MCF 10A (cell line): Measurements from ENCODE around the gene CYBRD1. TPM values are rescaled to one million over a fixed set of nuclear protein-coding genes. Genes with fewer than 3 reads are reported as not detected.

Source experiments
- BruUV-seq: library from RNA; stranded (reverse); fragments of 400-500 nt; replicated peaks from 2 replicates; lab custom pipeline; 2021; lab: Mats Ljungman, UMichigan
- CTCF ChIA-PET: fragments of 300-600 bp; sonication (Branson Sonifier 250); formaldehyde crosslinking; extraction: SDS; loops from one replicate; lab custom pipeline; 2021; ENCODE audit warnings: antibody characterized with exemption, inconsistent platforms; lab: Yijun Ruan, JAX
- POLR2A ChIA-PET: fragments of 300-600, 350-650 bp; sonication (Branson Sonifier 250); formaldehyde crosslinking; extraction: SDS; loops from one replicate; lab custom pipeline; 2020; ENCODE audit warnings: antibody characterized with exemption, inconsistent platforms; lab: Yijun Ruan, JAX
- DNase-seq: peaks from one replicate; pipeline ENCODE4 v3.0.0-alpha.2; 2018; ENCODE audit not compliant: unreplicated experiment
- H3K27ac Mint-ChIP-seq: one replicate; pipeline ENCODE4 v1.8.0; 2022; ENCODE audit warnings: mild to moderate bottlenecking, low read depth, mixed read lengths; ENCODE audit not compliant: unreplicated experiment
- H3K27me3 Mint-ChIP-seq: one replicate; pipeline ENCODE4 v1.8.0; 2022; ENCODE audit warnings: mixed read lengths; ENCODE audit not compliant: insufficient read depth, unreplicated experiment
- H3K36me3 Mint-ChIP-seq: one replicate; pipeline ENCODE4 v1.8.0; 2022; ENCODE audit warnings: mild to moderate bottlenecking, moderate library complexity, mixed read lengths; ENCODE audit not compliant: insufficient read depth, unreplicated experiment
- H3K4me1 Mint-ChIP-seq: one replicate; pipeline ENCODE4 v1.8.0; 2022; ENCODE audit warnings: mixed read lengths; ENCODE audit not compliant: insufficient read depth, unreplicated experiment
- H3K4me3 Mint-ChIP-seq: one replicate; pipeline ENCODE4 v1.8.0; 2022; ENCODE audit warnings: mild to moderate bottlenecking, moderate library complexity, mixed read lengths; ENCODE audit not compliant: unreplicated experiment
- H3K9me3 Mint-ChIP-seq: one replicate; pipeline ENCODE4 v1.8.0; 2022; ENCODE audit warnings: mixed read lengths; ENCODE audit not compliant: unreplicated experiment
- intact Hi-C: fragments of 100-400 bp; cut with micrococcal nuclease; formaldehyde crosslinking; loops from 2 replicates; pipeline ENCODE4 v1.14.1; 2022
- total RNA-seq: library from RNA; stranded (reverse); gene quantifications from 2 replicates; pipeline ENCODE4 v1.2.3, GENCODE V29; 2022
- TF ChIP-seq, protein P1 (sequence below): fragments of 200-600 bp; IDR thresholded peaks from one replicate; pipeline ENCODE4 v1.8.0; 2022; ENCODE audit warnings: antibody characterized with exemption, mild to moderate bottlenecking; ENCODE audit not compliant: unreplicated experiment

The CYBRD1 gene
- total RNA-seq, 1 experiment from 2014 or later = 15.8 TPM

DNA sequence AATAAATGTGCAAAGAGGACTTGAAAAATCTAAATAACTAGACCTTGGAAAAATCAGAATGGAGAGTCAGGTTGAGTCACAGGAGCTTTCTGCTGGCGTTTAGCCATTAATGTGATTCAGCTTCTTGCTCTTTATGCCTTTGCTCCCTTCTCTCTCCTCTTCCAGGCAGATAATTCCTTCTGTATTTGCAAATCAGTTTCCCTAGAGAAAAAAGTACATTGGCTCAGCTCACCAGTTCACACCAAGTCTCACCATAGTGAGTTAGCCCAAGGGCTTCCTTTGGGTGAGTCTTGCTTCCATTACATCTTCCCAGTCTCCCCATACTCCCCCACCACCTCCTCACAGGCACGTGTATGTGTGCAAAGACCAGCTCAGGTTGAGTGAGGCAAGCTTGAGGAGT lies 73.6 kb downstream of the CYBRD1 start:
- no TSS peak for BruUV-seq
- Mint-ChIP-seq H3K36me3 (no peaks in the 10 kb centered on the region), H3K4me3 (no peak overlapping the region), H3K4me1 (peaks cover 12% of the 10 kb centered on the region), H3K9me3 (no peaks in the 10 kb centered on the region), H3K27me3 (no peaks in the 10 kb centered on the region), H3K27ac (peak overlapping the region; percentile 84)
- POLR2A ChIA-PET = interaction anchor here (0.7 to 2.1 kb wide), 11 partner anchors 9 to 1550 kb away, joined by 3 to 12 read pairs (median 3); partner anchors contain the start of gene DYNC1I2
- intact Hi-C loops = loop anchor here (5.0 kb wide), 2 partner anchors 91 to 106 kb away; partner anchors contain the start of gene DYNC1I2
- TF ChIP-seq, protein P1, sequence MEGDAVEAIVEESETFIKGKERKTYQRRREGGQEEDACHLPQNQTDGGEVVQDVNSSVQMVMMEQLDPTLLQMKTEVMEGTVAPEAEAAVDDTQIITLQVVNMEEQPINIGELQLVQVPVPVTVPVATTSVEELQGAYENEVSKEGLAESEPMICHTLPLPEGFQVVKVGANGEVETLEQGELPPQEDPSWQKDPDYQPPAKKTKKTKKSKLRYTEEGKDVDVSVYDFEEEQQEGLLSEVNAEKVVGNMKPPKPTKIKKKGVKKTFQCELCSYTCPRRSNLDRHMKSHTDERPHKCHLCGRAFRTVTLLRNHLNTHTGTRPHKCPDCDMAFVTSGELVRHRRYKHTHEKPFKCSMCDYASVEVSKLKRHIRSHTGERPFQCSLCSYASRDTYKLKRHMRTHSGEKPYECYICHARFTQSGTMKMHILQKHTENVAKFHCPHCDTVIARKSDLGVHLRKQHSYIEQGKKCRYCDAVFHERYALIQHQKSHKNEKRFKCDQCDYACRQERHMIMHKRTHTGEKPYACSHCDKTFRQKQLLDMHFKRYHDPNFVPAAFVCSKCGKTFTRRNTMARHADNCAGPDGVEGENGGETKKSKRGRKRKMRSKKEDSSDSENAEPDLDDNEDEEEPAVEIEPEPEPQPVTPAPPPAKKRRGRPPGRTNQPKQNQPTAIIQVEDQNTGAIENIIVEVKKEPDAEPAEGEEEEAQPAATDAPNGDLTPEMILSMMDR = no peak
- CTCF ChIA-PET = interaction anchor here (0.5 to 2.6 kb wide), 8 partner anchors 8 to 621 kb away, joined by 4 to 19 read pairs (median 4); no protein-coding TSS in a partner anchor
- DNase-seq = peak; percentile 84

DNA sequence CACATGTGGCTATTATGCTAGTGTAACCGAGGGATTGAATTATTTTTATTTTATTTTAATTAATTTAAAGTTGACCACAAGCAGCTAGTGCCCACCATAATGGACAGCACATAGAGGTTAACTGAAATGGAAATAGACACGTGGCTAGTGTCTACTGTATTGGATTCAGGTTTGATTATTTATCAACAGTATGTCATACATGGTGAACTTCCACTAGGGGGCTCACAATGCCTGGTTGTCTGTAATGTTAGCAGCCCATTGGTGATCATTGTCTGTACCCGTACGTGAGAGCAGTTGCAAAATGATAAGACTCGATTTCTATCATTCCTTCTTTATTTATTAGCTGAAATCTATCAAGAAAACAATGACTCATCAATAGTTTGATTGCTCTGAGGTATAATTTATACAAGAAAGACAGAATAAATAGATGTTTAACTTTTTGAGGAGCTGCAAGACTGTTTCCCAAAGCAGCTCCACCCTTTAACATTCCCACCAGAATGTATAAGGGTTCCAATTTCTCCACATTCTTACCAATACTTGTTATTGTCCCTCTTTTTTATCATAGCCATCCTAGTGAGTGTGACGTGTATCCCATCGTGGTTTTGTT lies 76.5 kb downstream of the CYBRD1 start:
- peak; percentile 81 for DNase-seq
- Mint-ChIP-seq H3K36me3 (no peaks in the 10 kb centered on the region), H3K4me1 (peaks cover 12% of the 10 kb centered on the region), H3K27me3 (no peaks in the 10 kb centered on the region), H3K27ac (no peak overlapping the region), H3K4me3 (no peak overlapping the region), H3K9me3 (no peaks in the 10 kb centered on the region)
- ChIA-PET POLR2A (interaction anchor here (0.6 to 0.9 kb wide), 4 partner anchors 48 to 529 kb away, joined by 3 to 4 read pairs (median 4); no protein-coding TSS in a partner anchor), CTCF (interaction anchor here (0.5 to 1.7 kb wide), 35 partner anchors 8 to 939 kb away, joined by 3 to 14 read pairs (median 5); partner anchors contain the start of gene DYNC1I2)
- TF ChIP-seq, protein P1 = peak; percentile 60
- BruUV-seq = no TSS peak
- intact Hi-C loops = loop anchor here (2.0 to 5.0 kb wide), 3 partner anchors 88 to 504 kb away; partner anchors contain the start of genes DLX2 and DYNC1I2

DNA sequence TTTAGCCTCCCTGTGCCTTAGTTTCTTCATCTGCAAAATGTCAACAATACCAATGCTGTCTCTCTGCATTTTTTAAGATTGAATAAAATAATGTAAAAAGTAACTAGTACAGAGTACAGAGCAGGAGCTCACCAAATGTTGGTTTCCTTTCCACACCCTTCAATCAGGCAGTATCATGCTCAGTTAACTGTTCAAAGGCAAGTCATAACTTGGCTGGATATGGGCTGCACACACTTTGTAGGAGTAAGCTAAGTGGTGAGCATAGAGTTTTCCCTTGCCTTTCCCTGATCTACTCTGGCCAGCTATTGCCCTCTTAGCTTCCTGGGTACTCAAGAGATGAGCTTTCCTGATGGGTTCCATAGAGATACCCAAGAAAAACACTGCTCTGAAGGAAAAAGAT lies 77.9 kb downstream of the CYBRD1 start:
- Mint-ChIP-seq H3K27me3 (no peaks in the 10 kb centered on the region), H3K4me1 (peaks cover 12% of the 10 kb centered on the region), H3K36me3 (no peaks in the 10 kb centered on the region), H3K4me3 (no peak overlapping the region), H3K27ac (no peak overlapping the region), H3K9me3 (no peaks in the 10 kb centered on the region)
- POLR2A ChIA-PET = interaction anchor here (0.6 to 1.3 kb wide), 5 partner anchors 10 to 141 kb away, joined by 3 to 6 read pairs (median 3); partner anchors contain the start of gene DYNC1I2
- BruUV-seq = no TSS peak
- intact Hi-C loops = no loop called here
- TF ChIP-seq, protein P1 = no peak
- DNase-seq = no peak
- CTCF ChIA-PET = interaction anchor here (0.6 to 1.8 kb wide), 20 partner anchors 10 to 558 kb away, joined by 3 to 7 read pairs (median 4); no protein-coding TSS in a partner anchor

DNA sequence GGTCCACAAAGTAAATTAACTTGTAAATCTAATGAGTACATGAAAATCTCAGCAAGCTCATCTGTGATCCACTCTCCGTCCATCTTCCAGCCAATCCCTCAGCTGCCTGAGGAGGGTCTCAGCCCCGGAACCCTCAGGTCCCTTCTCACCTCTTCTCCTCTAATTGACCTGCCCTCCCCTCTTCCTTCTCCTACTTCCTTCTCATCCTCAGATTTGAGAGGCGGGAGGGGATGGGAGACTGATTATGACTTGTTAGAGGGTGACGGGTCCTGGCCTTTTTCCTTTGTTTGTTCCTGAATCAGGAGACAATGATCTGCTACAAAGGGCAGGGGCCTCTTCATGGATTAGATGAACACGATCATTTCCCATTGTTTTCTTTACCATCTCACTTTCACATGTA lies 80.1 kb downstream of the CYBRD1 start:
- BruUV-seq = no TSS peak
- H3K9me3 Mint-ChIP-seq = no peaks in the 10 kb centered on the region
- no peak for DNase-seq
- no peaks in the 10 kb centered on the region for H3K27me3 Mint-ChIP-seq
- ChIA-PET CTCF (interaction anchor here (0.9 kb wide), 1 partner anchor 29 kb away, joined by 4 read pairs; no protein-coding TSS in a partner anchor), POLR2A (interaction anchor here (0.7 kb wide), 1 partner anchor 85 kb away, joined by 3 read pairs; the partner anchor contains the start of gene DYNC1I2)
- H3K4me3 Mint-ChIP-seq = no peak overlapping the region
- intact Hi-C loops = no loop called here
- TF ChIP-seq, protein P1 = no peak
- H3K27ac Mint-ChIP-seq = no peak overlapping the region
- H3K4me1 Mint-ChIP-seq = no peaks in the 10 kb centered on the region
- H3K36me3 Mint-ChIP-seq = no peaks in the 10 kb centered on the region
